Panc1 (cell line): ENCODE measurements around the gene PLCL1.

Experiments used
- POLR2AphosphoS5 ChIP-seq: IDR thresholded peaks from 2 replicates; pipeline ENCODE4 v1.6.1; 2012; ENCODE audit warnings: mild to moderate bottlenecking, low read depth, low read length, moderate library complexity
- REST ChIP-seq, 2 experiments: IDR thresholded peaks; 2 replicates each; pipeline ENCODE4 v1.6.1; 2011 to 2012; ENCODE audit warnings: low read depth in 2 of 2, control low read depth in 1 of 2, low read length in 1 of 2, mild to moderate bottlenecking in 1 of 2, moderate library complexity in 1 of 2; ENCODE audit not compliant: insufficient read depth in 1 of 2
- SIN3A ChIP-seq: IDR thresholded peaks from 2 replicates; pipeline ENCODE4 v1.6.1; 2012; ENCODE audit warnings: low read depth, mild to moderate bottlenecking, low read length, moderate library complexity, borderline replicate concordance; ENCODE audit not compliant: insufficient read depth
- TCF7L2 ChIP-seq: IDR thresholded peaks from 2 replicates; pipeline ENCODE4 v1.6.1; 2011; ENCODE audit warnings: mild to moderate bottlenecking, low read depth, low read length, inconsistent platforms
- TF ChIP-seq, protein P1 (sequence below): fragments of 450-650 bp; IDR thresholded peaks from 2 replicates; pipeline ENCODE4 v1.5.1; 2017; ENCODE audit warnings: mild to moderate bottlenecking

DNA sequence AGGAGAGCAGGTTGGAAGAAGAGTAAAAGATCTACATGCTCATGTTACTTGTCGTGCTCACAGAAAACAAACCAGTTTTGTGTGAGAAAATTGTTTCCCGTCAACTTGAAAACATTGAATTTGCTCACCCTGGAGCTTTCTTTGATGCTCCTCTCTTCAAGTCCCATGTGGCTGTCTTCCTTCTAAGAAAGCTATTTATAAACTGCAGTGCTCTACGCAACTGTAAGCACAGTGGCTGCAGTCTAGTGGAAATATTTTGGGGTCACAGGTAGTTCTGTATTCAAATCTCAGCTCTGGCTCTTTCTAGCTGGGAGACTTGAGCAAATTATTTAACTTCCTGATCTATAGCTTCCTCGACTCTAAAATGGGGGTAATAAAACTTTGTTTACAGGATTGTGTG lies 211.8 kb downstream of the PLCL1 start:
- TF ChIP-seq, protein P1, sequence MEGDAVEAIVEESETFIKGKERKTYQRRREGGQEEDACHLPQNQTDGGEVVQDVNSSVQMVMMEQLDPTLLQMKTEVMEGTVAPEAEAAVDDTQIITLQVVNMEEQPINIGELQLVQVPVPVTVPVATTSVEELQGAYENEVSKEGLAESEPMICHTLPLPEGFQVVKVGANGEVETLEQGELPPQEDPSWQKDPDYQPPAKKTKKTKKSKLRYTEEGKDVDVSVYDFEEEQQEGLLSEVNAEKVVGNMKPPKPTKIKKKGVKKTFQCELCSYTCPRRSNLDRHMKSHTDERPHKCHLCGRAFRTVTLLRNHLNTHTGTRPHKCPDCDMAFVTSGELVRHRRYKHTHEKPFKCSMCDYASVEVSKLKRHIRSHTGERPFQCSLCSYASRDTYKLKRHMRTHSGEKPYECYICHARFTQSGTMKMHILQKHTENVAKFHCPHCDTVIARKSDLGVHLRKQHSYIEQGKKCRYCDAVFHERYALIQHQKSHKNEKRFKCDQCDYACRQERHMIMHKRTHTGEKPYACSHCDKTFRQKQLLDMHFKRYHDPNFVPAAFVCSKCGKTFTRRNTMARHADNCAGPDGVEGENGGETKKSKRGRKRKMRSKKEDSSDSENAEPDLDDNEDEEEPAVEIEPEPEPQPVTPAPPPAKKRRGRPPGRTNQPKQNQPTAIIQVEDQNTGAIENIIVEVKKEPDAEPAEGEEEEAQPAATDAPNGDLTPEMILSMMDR: no peak
- no peak for TF ChIP-seq POLR2AphosphoS5
- no peak for TF ChIP-seq REST (IDR thresholded peaks at IDR 0.05; ENCODE audit: insufficient read depth in 1 of 2, low read depth in 2 of 2, low read length in 1 of 2)
- TF ChIP-seq TCF7L2: no peak
- TF ChIP-seq SIN3A: no peak
